ENCODE results near the gene HMX1.

Gene HMX1

DNA sequence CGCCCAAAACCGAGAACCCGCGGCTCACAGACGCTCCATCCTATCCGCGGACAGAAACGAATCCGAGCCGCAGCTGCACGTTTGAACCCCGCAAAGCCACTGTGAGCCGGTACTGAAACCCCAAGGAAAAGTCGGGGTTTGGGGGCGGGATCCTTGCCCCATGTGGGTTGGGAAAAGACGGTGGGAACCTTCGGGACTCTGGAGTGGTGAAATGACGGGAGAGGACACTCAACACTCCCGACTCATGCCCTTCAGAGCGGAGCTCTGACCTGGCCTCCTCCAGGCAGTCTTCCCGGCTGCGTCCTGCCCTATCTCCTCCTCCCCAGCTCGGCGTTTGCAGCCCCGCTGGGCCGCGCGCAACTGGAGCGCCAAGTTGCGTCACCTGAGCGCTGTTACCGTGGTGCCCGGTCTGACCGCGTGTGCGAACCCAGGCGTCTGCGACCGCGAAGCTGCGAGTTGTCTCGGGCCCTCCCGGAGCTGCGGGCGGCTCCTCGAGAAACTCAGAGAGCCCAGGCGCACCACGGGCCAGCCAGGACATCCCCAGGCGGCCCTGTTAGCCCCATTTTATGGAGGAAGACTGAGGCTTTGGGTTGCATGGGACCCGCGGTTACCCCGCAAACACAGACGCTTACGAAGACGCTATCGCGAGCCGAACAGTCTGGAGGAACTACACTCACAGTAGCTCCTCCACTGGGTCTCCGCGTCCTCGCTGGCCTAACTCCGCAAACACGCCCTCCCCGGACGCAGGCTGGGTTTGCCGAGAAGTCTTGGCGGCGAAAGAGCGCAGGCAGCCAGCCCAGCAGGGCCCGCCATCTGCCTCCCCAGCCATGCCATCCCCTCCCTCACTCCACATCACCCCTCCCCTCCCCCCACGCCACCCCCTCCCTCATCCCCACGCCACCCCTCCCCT, 20.3 kb upstream of the HMX1 start:
- no peak for DNase-seq

DNA sequence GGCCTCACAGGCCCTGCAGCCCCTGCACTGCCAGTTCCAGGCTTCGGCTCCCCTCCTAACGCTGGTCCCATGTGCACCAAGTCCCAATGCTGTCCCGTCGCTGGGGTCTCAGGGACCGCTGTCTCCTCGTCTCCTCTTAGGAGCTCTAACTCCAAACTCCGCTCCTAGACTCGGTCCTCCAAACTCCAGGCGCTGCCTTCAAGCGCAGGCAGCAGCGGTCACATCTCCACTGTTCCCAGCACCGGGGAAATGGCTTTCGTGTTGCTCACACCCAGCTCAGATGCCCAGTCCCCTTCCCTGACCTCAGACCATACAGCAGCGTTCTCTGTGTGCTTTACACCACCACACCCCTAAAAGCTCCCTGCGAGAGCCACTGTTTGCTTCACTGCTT, 19.6 kb upstream of the HMX1 start:
- no peak for DNase-seq

DNA sequence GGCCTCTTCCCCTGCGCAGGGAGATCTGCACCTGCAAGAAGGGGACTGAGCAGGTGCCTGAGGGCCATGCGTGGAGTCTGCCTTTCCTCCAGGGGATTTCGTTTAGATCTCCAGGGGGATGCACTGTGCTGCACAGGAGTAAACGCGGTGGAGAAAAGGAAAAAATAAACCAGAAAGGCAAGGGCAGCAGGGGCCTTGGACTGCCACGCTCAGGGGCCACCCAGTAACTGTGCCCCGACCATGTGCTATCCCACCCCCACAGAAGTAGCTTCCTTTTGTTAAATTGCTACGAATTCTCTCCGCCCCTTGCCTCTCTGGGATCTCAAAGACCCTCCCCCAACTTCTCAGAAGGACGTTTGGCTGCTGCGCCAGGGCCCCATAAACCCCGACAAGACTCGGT, 17.2 kb upstream of the HMX1 start:
- DNase-seq = no peak

DNA sequence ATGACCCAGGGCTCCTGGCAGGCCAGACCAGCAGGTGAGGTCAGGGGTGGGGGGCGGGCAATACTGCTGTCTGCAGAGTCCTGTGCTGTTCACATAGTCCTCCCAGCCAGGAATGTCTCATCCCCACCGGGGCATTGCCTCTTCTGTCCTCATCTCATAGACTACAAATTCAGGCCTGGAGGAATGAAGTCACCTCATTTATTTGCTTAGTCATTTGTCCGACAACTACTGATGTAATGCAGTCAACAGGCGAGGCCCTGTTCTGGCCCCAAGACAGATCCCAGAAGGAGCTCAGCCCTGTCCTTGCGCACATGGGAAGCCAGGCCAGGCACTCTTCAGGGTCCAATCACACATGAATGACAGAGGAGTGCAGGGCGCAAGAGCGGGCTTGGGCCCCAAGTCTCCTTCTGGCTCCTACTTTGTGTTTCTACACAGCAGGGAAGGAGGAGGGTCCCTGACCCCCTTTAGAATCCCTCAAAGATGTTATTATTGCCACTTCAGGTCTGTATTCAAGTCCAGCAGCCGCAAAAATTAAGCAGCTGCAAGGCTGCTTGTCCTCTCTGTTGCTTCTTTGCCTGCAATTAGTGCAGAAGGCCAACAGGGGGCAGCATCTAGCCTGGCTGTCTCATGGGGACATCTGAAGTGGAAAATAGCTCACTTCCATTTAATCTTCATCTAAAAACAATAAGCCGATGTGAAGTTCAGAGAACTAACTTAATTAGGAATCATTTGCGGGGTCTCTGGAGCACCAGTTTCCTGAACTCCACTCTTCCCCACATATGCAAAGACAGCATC, 15.2 kb upstream of the HMX1 start:
- no peak for DNase-seq

DNA sequence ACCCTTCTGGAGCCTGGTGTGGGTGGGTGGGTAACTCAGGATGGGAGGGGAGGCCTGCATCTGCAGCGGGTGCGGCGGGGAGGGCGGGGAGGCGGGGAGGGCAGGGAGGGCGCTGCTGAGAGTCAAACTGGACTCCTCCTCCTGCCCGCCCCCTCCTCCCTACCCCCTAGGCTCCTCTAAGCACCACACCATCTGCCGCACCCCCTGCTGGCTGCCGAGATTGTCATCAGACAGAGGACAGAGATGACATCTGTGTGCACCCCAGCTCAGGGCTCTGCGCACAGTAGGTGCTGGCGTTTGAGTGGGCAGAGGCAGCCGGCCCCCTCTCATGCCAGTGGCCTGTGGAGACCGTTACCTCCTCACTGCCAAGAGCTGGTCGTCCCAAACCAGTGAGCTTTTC, 10.6 kb upstream of the HMX1 start:
- no peak for DNase-seq

DNA sequence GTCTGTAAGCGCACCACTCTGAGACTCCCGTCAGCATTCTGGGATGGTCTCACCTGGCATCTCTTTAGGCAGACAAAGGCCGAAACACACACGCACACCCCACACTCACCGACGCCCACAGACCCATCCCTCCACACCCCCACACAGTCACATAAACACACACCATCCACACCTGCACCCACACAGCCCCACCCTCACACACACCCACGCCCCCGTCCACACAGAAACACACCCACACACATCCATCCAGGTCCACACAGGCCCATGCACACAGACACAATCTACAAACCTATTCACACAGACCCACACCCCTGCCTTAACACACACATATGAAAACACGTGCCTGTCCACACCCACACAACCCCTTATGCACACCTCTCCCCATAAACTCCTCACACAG, 9.2 kb upstream of the HMX1 start:
- DNase-seq = no peak

DNA sequence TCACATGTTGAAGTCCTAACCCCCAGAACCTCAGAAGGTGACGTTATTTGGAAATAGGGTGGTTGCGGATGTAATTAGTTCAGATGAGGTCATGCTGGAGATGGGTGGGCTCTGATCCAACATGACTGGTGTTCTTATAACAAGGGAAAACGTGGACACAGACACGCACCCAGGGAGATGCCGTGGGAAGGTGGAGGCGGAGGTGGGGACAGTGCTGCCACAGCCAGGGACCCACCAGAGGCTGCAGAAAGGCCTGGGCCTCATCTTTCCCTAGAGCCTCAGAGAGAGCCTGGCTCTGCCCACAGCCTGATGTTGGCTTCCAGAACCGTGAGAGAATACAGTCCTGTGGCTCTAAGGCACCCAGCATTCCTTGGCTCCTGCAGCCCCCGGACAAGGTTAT, 7.9 kb upstream of the HMX1 start:
- no peak for DNase-seq

DNA sequence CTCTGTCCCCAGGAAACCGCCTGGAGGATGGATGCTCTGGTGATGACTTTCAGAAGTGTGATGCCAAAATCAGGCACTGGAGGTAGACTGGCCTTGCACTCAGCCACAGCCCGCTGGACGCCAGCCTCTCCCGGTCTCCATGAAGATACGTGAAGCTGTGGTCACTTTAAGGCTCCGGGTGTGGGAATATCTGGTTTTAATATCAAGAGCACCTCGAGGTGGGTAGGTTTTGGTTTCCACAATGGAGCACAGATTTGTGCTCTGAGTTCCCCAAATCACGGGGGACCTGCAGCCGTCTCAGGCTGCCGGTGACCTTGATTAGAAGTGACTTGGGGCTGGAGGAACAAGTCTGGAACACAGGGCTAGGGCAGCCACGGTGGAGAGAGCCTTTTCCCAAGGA, 6.8 kb upstream of the HMX1 start:
- no peak for DNase-seq

DNA sequence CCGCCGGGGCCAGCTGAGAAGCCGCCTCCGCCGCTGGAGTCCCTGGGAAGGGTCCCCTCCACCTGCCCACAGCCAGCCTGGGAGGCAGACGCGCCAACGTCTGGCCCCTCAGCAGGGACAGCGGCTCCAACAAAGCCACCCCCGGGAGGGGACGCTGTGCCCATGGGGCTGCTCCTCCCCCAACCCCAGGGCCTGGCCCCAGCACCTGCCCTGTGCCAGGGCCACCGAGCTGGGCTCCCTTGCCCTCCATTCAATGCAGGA, 6.1 kb upstream of the HMX1 start:
- DNase-seq = no peak

DNA sequence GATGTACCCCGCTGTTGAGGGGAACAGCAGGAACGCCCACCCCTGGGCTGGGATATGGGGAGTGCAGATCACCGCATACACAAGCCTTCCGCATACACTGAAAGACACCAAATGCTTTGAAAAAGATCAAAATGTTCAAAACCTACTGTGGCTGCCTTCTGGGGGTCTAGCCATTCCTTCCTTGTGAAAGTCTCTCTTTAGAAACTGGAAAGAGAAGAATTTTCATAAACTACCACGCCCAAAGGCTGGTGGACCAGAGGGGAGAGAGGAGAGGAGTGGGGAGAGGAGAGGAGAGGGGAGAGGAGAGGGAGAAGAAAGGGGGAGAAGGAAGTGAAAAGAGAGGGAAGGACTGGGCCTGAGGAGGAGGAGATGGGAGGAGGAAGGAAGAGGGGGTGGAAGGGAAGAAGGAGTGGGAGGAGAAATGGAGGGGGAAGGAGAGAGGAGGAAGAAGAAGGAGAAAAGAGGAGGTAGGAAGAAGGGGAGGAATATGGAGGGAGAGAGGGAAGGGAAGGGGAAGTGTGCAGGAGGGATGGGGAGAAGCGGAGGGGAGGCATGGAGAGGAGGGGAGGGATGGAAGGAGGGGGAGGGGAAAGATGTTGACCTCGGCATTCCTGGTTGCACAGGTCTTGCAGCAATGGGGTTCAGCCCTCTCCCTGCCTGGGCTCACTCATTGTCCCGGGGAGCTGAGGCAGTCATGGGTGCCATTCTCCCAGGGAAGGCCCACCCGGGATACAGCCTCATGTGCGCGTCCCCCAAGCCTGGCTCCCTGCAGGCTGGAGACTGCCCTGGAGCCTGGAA, 5.5 kb upstream of the HMX1 start:
- DNase-seq = no peak

DNA sequence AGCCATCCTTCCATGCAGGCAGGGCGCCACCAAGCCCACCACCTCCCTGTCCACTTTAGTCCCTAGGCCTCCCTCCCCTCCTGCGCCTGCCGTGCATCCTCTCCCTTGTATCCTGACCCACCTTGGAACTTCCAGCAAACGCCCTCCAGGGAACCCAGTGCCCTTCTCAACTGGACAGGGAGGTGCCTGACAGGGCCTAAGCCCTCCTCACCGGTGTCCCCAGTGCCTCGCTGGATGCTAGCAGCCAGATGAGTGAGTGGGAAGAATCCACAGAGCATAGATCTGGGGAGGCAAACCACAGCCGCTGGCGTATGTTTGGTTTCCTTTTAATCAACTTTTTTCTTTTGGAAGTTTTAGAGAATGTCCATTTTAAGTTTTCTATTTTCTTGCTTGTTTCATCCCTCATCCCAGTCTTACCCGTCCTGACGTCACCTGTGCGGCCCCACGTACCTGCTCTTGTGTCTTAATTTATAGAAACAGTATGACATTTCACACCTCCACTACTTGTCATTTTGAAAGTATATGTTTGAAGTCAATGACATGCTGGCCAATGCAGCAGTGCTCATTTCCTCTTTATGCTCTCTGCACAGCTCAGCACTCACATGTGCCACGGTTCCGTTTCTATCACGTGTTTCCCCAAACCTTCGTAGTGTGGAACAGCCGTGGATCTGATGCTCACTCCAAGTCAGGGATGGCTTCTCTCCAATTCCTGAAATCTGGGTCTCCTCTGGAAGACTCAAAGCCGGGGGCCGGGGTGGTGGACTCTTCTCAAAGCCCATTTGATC, 3.4 kb upstream of the HMX1 start:
- no peak for DNase-seq

DNA sequence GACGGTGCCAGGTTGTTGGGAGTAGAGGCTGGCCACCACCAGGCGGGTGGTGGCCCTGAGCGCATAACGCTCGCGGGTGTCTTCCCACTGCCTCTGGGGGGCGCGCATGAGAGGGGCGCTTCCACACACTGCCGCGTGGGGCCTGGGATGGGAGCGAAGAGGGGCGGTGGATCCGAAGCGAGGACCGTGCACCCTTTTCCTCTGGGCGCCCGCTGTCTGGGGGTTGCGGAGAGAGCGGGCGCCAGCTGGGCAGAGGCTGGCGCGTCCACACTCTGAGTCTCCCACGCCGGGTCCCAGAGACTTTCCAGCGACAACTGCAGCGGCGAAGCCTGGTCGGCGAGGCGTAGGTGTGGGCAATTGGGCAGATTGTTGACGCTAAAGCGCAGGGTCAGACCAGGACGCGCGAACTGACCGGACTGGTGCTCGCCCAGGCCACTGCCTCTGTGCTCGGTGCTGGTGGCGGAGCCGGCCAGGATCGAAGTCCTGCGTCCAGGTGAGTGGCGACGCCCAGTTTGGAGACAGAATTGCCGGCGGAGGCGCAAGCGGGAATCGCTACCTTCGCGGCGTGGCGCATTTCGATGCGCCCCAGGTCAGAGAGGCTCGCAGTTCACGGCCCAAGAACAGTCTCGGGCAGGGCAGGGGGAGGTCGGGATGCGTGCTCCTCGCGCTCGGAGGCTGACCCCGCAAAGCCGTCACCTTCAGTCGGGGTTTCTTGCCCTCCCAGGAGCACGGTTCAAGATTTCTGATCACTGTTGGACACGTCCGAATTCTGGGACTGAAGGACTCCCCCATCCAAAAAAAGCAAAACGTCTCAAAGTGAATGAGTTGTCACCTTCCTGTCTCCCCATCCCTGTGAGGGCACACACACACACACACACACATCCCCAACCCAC, 2.6 kb upstream of the HMX1 start:
- no peak for DNase-seq

DNA sequence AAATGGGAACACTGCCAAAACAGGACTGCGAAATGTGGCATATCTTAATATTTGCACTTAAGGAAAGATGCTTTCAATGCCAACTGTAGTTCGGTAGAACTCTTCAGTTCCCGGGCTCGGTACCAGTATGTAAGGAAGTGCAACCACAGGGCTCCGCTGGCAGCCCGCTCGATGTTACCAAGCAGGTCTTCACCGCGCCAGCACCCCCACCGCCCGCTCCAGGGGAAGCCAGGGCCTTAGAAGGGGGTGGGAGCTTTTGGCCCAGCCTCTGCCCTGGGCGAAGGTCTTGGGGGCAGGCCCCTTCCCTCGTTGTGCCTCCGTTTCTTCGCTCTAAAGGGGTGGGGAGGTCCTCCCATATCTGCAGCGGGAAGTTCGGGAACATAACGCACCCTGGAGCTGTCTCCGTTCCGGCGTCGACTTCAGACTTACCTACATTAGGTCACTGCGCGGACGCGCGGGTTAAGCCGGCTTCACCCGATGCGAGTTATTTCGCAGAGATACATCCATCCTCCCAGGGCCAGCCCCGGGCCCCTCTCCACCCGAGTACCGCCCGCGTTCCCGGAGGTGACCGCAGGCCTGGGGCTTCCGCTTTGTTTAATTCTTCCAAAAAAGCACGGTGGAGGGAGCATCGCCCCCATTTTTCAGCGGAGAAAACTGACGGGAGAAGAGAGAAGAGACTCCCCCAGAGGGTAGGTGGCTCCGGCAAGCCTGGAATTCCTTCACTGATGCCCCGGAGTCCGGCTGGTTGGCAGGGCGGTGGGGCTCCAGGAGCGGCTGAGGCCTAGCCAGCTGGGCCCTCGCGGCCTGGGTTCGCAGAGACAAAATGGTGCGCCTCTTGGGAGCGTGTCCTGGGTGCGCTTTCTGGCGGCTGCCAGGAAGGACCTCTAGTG, 1.0 kb upstream of the HMX1 start:
- no peak for DNase-seq

DNA sequence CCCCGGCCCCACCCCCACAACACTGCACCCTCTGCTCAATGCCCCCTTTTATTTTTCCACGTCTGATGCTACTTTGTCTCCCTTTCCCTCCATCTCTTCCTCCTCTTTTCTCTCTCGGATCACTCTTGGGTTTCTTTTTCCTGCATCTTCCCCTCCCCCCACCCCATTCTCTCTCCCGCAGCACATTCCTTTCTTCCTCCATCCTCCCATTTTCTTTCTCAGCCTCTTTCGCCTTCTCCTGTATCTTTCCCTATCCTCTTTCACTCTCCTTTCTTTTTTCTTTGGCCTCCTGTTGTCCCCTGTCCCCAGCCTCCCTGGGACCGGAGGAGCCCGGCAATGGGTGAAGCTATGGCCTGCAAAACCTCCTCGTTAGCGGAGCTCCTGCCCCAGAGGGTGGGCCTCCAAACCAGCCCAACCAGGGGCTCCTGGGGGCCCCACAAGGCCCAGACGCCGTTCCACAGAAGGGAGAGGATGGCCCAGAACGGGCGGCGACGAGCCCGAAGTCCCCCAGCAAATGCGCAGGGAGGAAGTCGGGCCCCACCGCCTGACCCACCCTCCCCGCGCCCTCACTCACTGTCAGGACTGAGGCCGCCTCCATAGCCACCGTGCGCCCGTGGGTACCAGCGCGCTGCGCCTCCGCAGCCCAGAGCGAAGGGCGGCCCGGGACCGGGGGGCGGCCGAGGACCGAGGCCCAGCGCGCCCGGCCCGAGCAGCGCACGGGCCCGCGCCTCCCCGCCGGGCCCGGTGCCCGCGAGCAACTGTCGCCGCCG, 807 bp downstream of the HMX1 start:
- no peak for DNase-seq

DNA sequence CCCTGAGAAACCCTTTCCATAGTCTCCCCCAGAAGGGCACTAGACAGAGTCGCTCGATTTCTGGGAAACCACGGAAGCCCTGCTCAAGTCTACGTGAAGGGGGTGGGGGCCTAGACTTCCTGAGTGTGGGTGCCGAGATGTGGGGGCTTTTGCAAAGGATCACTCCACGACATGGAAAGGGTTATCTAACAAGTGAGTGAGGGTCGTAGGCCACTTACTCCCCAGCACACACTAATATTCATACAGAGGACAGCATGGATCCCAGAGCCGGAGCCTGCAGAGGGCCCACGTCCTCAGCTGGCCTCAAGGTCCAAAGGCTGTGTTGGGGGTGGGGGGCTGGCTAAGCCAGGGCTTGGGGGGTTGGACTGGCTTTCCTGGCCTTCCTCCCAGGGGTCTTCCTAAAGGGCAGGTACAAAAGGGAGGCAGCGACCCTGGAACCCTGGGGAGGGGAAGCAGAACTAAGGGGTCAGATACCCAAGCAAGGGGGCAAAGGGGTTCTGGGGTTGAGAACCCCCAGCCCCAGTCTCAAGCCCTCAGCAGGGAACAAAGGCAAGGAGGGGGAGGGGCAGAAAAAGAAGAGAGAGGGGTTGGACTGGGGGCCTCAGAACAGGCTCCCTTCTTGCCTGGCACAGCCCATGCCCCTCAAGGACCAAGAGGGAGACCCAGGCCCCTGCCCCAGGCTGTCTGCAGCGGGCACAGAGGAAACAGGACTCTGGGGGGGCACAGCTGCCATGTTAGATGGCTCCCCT, 1.6 kb downstream of the HMX1 start:
- no peak for DNase-seq

DNA sequence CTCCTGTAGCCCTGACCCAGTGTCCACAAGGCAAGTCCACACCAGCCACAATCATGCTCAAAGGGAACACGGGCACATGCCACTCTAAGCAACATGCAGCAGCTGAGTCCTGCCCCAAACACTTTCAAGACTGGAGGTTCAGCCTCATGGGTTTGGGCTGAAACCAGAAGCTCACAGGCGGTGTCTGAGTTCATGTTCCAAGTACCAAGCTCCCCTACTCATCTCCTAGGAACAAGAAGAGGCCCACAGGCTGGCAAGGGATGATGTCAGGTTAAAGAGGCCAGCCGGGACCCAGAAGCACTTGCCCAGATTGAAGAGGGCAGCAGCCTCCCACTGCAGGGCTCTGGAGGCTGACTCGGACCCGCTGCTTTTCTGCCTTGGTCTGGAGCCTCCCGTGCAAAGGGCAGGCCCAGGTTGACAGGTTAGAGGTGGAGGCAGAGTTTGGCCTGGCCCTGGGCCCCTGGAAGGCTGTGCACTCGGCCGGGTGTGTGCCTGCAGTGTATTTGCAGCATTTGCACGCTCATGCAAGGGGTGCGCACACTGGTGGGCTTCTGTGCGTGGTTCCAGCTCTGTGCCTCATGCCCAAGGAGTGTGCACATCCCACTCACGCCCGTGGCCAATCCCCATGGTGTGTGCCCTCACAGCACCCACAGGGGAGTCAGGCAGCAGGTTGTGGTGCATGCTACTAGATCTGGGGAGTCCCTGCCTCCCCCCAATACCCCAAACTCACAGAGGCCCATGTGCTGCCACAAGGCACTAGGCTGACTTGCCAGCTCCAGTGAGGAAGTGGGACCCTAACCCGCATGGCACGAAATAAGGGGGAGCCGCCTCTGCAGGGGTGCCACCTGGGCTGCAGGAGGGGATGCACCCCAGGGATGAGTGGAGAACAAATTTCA, 2.4 kb downstream of the HMX1 start:
- no peak for DNase-seq

DNA sequence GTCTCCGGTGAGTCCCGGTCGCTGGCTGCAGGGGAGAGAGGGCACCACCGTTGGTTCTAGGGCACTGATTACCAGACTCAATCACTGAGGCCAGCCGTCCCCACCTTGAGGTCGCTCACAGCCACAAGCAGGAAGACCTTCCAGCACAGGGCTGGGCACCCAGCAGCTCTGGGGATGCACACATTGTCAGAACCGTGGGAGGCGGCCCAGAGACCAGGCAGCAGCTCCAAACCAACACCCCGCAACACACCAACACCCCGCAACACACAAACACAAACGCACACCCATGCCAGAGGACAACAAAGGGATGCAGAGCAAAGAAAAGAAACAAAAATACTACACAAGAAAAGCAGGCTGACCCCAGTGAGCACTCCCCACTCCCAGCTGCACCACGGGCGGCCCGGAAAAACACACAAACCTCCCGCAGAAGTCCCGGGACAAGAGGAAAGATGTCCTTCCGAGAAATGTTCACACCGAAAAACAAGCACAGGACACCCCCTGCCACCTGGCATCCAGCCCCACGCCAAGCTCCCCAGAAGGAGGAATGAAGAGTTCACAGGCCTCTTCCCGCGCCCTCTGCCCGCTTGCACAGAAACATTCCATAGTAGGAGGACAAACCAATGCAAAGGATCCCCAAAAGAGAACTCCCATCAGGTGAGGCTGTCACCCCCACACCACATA, 3.2 kb downstream of the HMX1 start:
- DNase-seq = no peak
